Measurements from ENCODE around the gene SRP9. TPM values are rescaled to one million over a fixed set of nuclear protein-coding genes. Genes with fewer than 3 reads are reported as not detected.

The SRP9 gene
- total and polyA plus RNA-seq, 8 donors, result 195 to 428 (median 382) TPM

- ATAC-seq (peak; percentile 26), DNase-seq (peak in 1 of 4 donors; percentile 78)
- Histone ChIP-seq H3K4me3 (no peak overlapping the region), H3K27ac (peak overlapping the region; percentile 65 to 73), H3K27me3 (no peaks in the 10 kb centered on the region), H3K36me3 (no peaks in the 10 kb centered on the region), H3K4me1 (peaks cover 26 to 39% of the 10 kb centered on the region in 2 donors), H3K9me3 (no peaks in the 10 kb centered on the region)
- TF ChIP-seq CTCF (IDR thresholded peaks at IDR 0.05), result no peak
- intact Hi-C loops (cut with DNase I), result loop anchor here in 1 of 2 donors (10.0 kb wide), 1 partner anchor 112 kb away; the partner anchor contains the start of gene ENAH
These were observed 10.5 kb upstream of the SRP9 start for GRCh38 chr1:225766967-225767633.

GRCh38 chr1:225767634-225768540 lies 9.7 kb upstream of the SRP9 start:
- peak overlapping the region; percentile 65 to 73 for H3K27ac ChIP-seq

GRCh38 chr1:225768662-225769426 lies 8.8 kb upstream of the SRP9 start:
- Histone ChIP-seq H3K4me1 (peaks cover 26 to 44% of the 10 kb centered on the region in 2 donors), H3K27me3 (no peaks in the 10 kb centered on the region), H3K4me3 (no peak overlapping the region), H3K9me3 (no peaks in the 10 kb centered on the region), H3K27ac (peak overlapping the region in 1 of 2 donors; percentile 29), H3K36me3 (no peaks in the 10 kb centered on the region)
- ATAC-seq, result peak; percentile 6
- intact Hi-C loops (cut with DNase I), result loop anchor here in 1 of 2 donors (10.0 kb wide), 1 partner anchor 114 kb away; the partner anchor contains the start of gene ENAH
- DNase-seq, result no peak
- TF ChIP-seq CTCF (IDR thresholded peaks at IDR 0.05), result no peak

More at GRCh38 chr1:225767634-225768540, 9.7 kb upstream of the SRP9 start:
- H3K4me1 ChIP-seq, result peaks cover 28 to 46% of the 10 kb centered on the region in 2 donors
- DNase-seq, result peak in 3 of 4 donors; percentile 71 to 99 (median 97)
- H3K36me3 ChIP-seq, result no peaks in the 10 kb centered on the region
- intact Hi-C loops (cut with DNase I), result loop anchor here in 1 of 2 donors (10.0 kb wide), 1 partner anchor 113 kb away; the partner anchor contains the start of gene ENAH
- no peak overlapping the region for H3K4me3 ChIP-seq
- ATAC-seq, result peak; percentile 19
- H3K27me3 ChIP-seq, result no peaks in the 10 kb centered on the region
- no peaks in the 10 kb centered on the region for H3K9me3 ChIP-seq
- TF ChIP-seq CTCF (IDR thresholded peaks at IDR 0.05), result no peak

GRCh38 chr1:225769687-225770086 lies 7.9 kb upstream of the SRP9 start:
- no peaks in the 10 kb centered on the region for H3K27me3 ChIP-seq
- TF ChIP-seq CTCF (IDR thresholded peaks at IDR 0.05), result no peak
- intact Hi-C loops (cut with DNase I), result loop anchor here in 1 of 2 donors (5.0 to 10.0 kb wide), 2 partner anchors 115 to 292 kb away; partner anchors contain the start of gene ENAH

More at GRCh38 chr1:225769687-225770086, 7.9 kb upstream of the SRP9 start:
- Histone ChIP-seq H3K36me3 (no peaks in the 10 kb centered on the region), H3K4me1 (peaks cover 20 to 36% of the 10 kb centered on the region in 2 donors), H3K4me3 (no peak overlapping the region), H3K9me3 (no peaks in the 10 kb centered on the region), H3K27ac (no peak overlapping the region)
- no peak for DNase-seq
- no peak for ATAC-seq

All from left lung (tissue), 10 donors.